Activated CD4-positive, alpha-beta T cell treated with anti-CD3 and anti-CD28 coated beads, Interleukin-2, amount 50 U/mL, for 4 hours (primary cell): ENCODE results near the gene USP53.
"Not testable (repeated sequence)": the region's sequence is repeated elsewhere in the genome, so short reads cannot be mapped to it uniquely, and the experiment has no call there.

Experiments
- DNase-seq, 2 experiments: peaks; one replicate each; pipeline ENCODE4 v3.0.0-alpha.2; 2020

The USP53 gene

DNA sequence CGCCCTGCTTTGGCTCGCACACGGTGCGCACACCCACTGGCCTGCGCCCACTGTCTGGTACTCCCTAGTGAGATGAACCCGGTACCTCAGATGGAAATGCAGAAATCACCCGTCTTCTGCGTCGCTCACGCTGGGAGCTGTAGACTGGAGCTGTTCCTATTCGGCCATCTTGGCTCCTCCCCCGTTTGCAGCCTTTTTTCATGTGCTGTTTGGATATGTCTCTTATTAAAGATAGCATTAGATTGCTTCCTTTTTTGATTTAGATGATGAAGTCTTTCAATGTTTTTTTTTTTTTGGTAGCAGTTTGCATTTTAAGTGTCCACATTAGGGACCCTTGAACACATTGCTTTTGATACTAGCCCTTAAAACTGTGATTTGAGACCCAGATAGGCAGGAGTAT lies 67.4 kb downstream of the USP53 start:
- DNase-seq, result not testable (repeated sequence)

DNA sequence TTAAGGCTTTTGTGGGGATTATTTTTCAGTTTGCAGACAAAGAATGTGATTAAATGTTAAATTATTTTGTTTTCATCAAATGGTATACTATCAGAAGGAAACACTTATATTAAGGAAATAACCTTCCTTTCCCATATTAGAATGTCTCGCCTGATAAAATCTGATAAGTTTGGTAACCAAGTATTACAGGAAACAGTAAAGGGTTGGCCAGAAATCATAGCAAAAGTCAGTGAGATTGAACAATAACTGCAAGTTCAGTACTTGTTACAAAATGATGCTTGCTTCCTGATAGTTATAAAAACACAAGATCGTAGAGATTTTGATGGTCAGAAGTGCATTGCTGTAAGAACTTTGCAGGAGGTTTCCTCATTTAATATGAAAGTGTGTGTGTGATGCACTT lies 68.9 kb downstream of the USP53 start:
- no peak for DNase-seq

- DNase-seq, result no peak
Observed at GRCh38 chr4:119284876-119285780, 72.6 kb downstream of the USP53 start.

DNA sequence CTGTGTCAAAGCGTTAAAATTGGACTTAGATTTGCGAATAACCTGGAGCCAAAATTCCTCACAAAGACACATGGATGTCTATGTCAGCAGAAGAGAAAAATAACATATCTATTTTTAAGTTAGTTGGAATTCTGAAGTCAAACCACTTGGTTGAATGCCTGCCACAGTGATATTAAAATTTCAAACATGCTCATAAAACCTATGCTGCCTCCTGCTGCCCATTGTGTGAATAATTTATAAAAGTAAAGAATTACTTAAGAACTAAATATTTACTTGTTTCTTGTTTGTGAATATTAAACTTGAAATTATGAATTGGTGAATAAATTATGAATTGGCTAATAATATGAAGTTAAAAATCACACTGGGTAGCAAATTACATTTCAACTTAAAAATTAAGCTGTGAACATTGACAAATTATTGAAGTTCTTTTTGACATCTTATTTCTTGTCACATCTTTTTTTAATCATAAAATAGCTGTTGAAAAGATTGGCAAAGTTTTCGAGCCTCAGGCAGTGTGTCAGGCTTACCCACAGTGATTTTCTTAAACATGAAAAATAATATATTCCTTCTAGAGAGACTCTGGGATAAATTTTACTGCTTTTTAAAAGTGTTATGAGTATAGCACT lies 74.0 kb downstream of the USP53 start:
- peak in 1 of 2 experiments; percentile 5 for DNase-seq

- DNase-seq, result no peak
Observed at GRCh38 chr4:119289313-119289712, 76.8 kb downstream of the USP53 start.

GRCh38 chr4:119290598-119290997 lies 78.1 kb downstream of the USP53 start:
- DNase-seq, result no peak

DNA sequence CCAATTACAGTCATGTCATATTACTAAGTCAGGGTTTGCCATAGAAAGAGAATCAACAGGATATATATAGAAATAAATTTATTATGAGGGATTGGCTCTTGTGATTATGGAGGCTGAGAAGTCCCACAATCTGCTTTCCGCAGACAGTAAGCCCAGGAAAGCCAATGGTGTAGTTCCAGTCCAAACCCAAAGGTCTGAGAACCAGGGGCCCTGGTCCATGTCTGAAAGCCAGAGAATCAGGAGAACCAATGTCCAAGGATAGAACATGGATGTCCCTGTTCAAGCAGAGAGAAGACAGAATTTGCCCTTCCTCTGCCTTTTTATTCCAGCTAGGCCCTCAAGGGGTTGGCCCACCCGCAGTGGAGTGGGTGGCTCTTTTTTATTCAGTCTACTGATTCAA lies 83.8 kb downstream of the USP53 start:
- no peak for DNase-seq

DNA sequence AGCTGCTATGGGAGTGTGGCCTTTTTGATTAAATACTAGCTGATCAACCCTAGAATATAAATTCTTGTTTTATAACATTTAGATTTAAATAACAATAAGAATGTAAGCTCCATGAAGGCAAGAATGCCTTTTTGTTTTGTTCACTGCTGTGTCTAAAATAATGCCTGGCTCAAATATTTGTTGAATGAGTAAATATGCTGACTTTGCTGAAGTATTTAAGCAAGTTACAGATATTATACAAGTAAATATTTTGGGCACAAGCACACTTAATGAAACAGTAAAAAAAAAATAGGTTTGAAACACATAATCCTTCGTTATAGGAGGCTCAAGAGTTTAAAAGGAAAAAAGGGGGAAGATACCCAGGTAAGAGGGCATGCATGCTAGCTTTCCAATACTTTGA lies 85.3 kb downstream of the USP53 start:
- no peak for DNase-seq

GRCh38 chr4:119299260-119299671 lies 86.8 kb downstream of the USP53 start:
- no peak for DNase-seq

DNA sequence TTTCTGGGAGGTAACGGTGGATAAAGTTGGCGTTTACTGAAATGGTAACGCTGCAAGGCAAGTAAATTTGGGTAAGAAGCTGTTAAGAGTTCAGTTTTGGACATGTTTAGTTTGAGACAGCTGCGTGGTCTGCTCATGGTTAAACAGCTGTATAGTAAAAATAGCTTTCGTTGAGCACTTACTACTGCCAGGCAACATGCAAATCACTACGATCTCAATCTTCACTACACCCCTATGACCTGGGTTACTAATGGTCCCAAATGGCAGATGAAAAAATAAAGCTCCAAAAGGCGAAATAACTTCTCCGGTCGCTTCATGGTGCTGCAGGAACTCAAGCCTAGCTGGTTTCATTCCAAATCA lies 87.2 kb downstream of the USP53 start:
- no peak for DNase-seq

DNA sequence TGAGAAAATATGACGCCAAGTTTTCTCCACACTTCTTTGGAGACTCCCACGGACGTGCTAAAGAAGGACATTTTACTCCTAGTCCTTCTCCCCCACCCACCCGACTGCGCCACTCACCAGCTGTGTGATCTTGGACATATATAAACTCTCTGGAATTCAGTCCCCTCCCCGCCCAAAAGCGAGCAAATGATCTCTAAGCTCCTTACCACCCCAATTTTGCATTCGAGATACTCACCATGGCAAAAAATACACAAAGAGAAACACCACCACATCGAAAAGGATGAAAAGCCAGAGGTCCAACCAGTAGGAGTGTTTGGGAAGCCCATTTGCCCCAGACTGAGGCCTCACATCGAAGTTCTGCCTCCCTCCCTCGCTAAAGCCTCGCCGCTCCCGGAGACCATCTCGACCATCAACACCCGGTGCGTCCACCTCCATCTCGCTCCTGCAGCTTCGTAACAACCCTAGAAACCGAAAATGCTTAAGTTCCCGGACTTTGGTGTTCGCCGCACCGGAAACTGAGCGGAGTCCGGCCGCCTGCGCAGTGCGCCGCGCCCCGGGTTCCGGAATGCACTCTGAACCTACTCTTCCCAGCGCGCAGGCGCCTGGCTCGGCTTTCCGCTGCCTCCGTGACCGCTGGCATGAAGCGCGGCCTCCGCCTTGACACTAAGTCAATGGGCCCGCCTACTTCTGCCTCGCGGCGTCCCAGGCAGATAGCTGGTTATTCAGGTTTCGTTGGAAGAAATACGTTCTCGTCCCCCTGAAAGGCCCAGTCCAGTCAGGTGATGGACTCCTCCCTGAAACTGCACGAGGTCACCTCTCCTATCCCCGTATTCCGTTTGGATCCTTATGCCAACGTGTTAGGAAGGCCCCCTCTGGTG lies 87.8 kb downstream of the USP53 start:
- peak; percentile 87 to 89 for DNase-seq

DNA sequence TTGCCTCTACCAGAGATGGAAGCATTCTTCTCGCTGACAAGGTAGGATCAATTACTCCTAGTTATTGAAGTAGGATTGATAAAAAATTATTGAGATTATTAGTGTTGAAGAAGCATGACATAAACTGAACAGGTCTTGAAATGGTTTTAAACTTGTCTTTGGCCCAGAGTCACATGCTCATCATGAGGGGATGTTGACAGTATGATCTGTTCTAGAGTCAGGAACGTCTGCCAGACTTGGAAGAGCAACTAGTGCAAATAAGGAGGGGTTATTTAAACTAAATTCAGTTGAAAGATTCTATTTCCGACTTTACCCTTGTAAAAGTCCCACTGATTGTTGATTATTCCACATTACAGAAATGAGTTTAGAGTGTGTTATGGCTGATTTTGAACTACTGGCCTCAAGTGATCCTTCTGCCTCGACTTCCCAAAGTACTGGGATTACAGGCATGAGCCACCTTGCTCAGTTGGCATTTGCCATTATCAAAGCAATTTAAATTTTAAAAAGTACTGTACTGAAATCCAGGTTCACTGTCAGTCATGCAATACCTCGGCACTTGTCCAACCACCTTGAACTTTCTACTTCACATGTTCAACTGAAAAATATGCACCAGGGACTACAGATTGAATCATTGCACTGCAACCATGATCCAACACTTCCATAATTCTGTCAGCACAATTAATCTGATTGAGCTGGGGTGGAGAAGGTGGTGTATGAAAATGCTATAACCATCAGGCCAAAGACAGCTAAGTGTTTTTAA lies 89.7 kb downstream of the USP53 start:
- no peak for DNase-seq

GRCh38 chr4:119303587-119304305 lies 91.2 kb downstream of the USP53 start:
- no peak for DNase-seq

DNA sequence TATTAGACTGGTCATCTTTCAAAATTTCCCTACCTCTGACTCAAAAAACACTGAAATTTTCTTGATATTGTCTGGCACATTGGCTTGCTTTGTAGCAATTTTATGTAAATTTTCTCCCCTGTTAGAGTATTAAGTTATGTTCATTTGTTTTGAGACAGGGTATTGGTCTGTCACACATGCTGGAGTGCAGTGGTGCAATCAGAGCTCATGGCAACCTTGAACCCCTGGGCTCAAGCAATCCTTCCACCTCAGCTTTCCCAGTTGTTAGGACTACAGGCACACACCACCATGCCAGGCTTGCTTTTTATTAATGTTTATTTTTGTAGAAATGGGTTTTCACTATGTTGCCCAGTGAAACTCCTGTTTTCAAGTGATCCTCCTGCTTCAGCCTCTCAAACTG lies 91.9 kb downstream of the USP53 start:
- no peak for DNase-seq

DNA sequence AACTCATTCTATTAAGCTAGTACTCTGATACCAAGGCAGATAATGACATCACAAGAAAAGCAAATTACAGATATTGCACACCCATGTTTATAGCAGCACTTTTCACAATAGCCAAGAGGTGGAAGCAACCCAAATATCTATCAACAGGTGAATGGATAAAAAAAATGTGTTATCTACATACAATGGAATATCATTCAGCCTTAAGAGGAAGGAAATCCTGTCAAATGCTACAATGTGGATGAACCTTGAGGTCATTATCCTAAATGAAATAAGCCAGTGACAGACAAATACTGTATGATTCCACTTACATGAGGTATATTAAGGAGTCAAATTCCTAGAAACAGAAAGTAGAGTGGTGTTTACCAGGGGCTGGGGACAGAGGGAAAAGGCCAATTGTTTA lies 95.1 kb downstream of the USP53 start:
- no peak for DNase-seq

- no peak for DNase-seq
Observed at GRCh38 chr4:119310826-119311225, 98.3 kb downstream of the USP53 start.

- no peak for DNase-seq
Observed at GRCh38 chr4:119313237-119313636, 100.7 kb downstream of the USP53 start.

DNA sequence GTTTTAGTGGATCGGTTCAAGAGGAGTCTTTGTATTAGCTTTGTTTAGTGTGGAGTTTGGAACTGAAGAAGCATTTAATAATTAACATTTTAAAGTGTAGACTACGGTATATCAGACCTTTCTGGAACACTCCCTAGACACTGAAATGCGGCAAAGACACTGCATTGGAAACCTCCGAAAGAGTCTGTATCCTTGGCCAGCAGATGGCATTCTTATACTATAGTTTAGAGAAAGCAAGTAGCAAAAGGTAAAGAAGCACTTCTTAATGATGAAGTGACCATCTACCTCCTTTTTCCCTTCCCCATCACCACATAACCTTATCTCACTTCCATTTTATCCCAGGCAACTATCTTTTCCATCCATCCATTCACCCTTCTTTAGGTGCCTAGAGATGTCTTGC lies 101.8 kb downstream of the USP53 start:
- DNase-seq, result no peak

DNA sequence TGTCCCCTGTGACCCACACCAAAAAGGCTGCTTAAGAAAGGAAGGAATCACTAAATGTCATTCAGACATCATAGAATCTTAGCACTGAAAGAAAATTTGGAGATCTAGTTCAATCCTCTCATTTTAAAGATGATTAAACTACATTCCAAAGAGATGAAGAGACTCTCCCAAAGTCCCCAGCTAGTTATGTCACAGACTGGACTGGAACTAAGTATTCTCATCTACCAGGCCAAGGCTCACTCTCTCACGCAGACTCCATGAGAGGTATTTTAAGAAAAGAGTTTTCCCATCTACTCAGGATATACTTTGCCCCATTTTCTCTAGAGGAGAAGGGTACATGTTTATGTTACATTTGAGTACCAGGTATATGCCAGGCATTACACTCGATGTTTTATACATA lies 102.5 kb downstream of the USP53 start:
- no peak for DNase-seq

GRCh38 chr4:119317990-119318389 lies 105.5 kb downstream of the USP53 start:
- no peak for DNase-seq

- DNase-seq, result no peak
Observed at GRCh38 chr4:119321921-119322687, 109.6 kb downstream of the USP53 start, which contains the start of gene FABP2. FABP2 (minus strand) TSS chr4:119322138; CDS start chr4:119322102, 36 bp downstream.
